HG03432 (cell line): Measurements from ENCODE around the gene ADIPOR1.
A peak's percentile ranks its signal among the peaks of the same experiment; 100 is the strongest.
"Not testable (repeated sequence)": the region's sequence is repeated elsewhere in the genome, so short reads cannot be mapped to it uniquely, and the experiment has no call there.

Experiments
- ATAC-seq: cut with Tn5 transposase; IDR thresholded peaks from one replicate; pipeline ENCODE4 v1.9.1; 2021; ENCODE audit warnings: mild to moderate bottlenecking, moderate library complexity; ENCODE audit not compliant: unreplicated experiment

ADIPOR1 gene

GRCh38 chr1:202957733-202958543 is at the start of gene ADIPOR1:
Gene ADIPOR1 (minus strand): TSS chr1:202958312. CDS start chr1:202951070, 7,242 bp downstream.
- peak; percentile 98 for ATAC-seq

DNA sequence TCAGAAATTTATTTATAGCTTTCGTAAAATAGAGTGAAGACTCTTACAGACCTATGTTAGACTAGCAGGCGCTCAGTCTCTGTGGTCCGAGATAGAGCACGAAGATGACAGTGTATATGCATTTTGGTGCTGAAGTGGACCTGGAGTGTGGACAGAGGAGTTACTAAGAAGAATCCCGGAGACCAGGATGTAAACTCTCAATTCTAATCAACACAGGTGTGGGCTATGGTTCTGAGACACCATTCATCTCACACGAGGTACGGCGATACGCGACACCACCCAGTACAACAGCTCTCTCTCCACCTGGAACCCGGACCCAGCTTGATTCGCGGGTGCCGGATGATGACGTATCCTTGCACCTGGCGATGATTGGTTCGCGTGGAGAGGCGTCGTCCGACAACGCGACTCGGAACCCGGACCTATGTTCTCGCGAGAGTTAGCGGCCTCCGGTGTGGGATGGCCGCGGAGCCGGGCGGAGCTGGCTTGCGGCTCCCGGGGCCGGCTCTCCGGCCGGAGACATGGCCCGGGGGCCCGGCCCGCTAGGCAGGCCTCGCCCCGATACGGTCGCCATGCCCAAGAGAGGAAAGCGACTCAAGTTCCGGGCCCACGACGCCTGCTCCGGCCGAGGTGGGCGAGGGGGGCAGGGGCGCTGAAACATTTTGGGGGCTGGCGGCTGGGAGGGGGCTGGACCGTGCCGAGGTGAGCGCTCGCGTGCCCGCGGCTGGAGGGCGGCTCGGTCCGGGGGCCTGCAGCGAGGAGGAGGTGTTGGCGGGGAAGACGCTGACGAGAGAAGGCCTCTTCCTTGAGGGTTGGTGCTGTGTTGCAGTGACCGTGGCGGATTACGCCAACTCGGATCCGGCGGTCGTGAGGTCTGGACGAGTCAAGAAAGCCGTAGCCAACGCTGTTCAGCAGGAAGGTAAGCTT is 49.1 kb upstream of the ADIPOR1 start, which contains the start of gene TMEM183A:
Gene TMEM183A, plus strand, starts transcription at position 427 of the 924 bp plus-strand sequence. Its CDS starts 92 bp downstream, at position 519.
- peak; percentile 92 for ATAC-seq

- not testable (repeated sequence) for ATAC-seq
These were observed 47.5 kb upstream of the ADIPOR1 start for GRCh38 chr1:203005395-203006142.

- ATAC-seq, result no peak
These were observed 44.8 kb upstream of the ADIPOR1 start for GRCh38 chr1:203002951-203003350.

DNA sequence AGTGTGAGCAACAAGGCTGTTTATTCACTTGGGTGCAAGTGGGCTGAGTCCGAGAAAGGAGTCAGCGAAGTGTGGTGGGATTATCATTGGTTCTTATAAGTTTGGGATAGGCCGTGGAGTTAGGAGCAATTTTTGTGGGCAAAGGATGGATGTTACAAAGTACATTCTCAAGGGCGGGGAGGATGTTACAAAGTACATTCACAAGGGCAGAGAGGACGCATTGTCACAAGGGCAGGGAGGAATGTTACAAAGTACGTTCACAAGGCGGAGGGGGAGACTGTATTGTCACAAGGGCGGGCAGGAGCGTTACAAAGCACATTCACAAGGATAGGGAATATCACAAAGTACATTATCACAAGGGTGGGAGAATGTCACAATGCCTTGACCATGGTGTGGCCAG is 43.9 kb upstream of the ADIPOR1 start:
- ATAC-seq, result no peak

DNA sequence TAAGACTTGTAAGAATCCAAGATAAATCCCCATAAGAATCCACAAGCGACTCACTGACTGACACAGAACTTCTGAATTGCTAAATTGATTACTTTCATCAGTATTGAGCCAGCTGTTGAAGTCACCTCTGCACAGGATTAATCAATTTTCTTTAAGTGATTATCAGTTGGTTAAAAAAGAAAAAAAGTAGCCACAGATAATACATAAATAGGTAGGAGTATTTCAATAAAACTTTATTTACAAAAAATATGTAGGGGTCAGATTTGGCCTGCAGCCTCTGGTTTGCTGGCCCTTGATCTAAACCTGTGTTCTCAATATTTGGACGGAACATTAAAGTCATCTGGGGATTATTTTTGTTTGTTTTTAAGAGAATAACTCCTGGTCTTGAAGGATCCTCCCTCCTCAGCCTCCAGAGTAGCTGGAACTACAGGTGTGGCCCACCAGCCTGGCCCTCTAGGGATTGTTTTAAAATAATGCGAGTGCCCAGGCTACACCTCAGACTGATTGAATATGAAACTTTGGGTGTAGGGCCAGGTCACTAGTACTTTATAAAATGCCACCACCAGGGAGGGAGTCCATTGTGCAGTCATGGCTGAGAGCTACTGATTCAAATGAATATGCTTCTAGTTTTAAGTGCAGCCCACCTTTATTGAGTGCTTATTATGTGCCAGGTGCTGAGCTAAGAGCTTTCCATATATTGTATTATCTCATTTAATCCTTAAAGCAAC is 42.3 kb upstream of the ADIPOR1 start:
- ATAC-seq, result no peak

- no peak for ATAC-seq
These were observed 41.0 kb upstream of the ADIPOR1 start for GRCh38 chr1:202998836-202999750.

DNA sequence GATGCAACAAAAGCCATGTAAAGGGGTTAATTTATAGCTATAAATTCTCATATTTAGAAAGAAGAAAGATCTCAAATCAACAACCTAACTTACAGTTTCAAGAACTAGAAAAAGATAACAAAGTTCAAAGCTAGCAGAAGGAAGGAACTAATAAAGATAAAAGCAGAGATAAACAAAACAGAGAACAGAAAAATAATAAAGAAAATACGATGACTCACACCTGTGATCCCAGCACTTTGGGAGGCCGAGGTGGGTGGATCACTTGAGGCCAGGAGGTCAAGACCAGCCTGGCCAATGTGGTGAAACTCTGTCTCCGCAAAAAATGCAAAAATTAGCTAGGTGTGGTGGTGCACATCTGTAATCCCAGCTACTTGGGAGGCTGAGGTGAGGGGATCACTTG is 36.6 kb upstream of the ADIPOR1 start:
- no peak for ATAC-seq

- no peak for ATAC-seq
These were observed 33.0 kb upstream of the ADIPOR1 start for GRCh38 chr1:202991112-202991511.

DNA sequence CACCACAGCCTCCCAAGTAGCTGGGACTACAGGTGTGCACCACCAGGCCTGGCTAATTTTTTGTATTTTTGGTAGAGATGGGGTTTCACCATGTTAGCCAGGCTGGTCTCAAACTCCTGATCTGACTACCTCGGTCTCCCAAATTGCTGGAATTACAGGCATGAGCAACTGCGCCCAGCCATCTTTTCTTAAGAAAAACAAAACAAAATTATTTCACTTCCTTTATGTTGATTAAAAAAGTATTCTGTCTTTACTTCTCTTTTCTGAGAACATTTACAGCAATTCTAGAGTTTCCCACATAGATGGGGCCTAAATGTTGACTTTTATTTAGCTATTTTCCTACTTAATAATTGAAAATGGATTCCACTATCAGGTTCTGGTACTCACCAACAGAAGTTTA is 31.8 kb upstream of the ADIPOR1 start:
- ATAC-seq, result no peak

DNA sequence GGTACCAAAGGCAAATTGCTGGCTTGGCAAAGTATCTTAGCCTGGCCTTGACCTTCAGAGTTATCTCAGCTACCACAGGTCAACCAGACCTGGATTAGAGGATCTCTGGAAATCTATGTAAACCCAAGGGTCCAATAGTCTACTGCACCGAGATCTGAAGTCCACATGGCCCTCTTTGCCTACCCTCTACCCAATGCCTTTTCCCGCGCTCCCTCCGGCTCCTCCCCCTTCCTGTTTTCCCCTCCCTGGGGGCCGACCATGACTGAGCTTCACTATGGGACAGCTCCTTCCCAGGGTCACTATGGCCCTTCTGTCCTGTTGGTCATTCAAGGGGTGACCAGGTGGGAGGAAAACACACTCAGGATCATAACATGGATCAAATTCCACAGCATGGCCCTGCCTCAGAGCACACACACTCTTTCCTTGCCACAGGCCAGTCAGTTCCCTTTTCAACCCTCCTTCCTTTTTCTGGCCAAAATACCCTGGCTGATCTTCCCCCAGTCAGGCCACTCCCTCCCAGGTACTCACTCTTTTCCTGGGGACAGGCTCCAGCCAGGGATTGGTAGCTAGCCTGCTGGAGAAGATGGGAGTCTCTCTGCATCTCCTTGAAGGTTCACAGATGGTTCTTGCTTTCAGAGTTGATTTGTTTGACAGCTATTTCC is 29.9 kb upstream of the ADIPOR1 start:
- ATAC-seq, result no peak

- no peak for ATAC-seq
These were observed 29.1 kb upstream of the ADIPOR1 start for GRCh38 chr1:202987255-202987654.

GRCh38 chr1:202986120-202986519 is 28.0 kb upstream of the ADIPOR1 start:
- not testable (repeated sequence) for ATAC-seq

DNA sequence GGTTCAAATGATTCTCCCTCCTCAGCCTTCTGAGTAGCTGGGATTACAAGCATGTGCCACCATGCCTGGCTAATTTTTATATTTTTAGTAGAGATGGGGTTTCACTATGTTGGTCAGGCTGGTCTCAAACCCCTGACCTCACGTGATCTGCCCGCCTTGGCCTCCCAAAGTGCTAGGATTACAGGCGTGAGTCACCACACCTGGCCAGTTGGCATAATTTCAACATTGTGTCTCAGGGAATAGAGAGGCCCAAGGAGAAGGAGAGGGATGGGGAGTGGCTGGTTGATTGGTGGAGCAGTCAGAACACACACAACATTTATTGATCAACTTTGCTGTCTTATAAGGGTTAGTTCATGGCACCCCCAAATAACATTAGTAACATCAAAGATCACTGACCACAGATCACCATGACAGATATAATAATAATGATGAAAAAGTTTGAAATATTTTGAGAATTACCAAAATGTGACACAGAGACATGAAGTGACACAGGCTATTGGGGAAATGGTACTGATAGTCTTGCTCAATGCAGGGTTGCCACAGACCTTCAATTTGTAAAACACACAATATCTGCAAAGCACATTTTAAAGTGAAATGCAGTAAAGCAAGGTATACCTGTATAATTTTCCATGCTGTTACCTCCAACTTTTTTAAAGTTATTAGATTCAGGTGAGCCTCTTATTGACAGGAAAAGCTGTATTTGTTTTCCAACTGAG is 24.8 kb upstream of the ADIPOR1 start:
- ATAC-seq, result no peak

GRCh38 chr1:202981939-202982338 is 23.8 kb upstream of the ADIPOR1 start:
- ATAC-seq, result no peak

DNA sequence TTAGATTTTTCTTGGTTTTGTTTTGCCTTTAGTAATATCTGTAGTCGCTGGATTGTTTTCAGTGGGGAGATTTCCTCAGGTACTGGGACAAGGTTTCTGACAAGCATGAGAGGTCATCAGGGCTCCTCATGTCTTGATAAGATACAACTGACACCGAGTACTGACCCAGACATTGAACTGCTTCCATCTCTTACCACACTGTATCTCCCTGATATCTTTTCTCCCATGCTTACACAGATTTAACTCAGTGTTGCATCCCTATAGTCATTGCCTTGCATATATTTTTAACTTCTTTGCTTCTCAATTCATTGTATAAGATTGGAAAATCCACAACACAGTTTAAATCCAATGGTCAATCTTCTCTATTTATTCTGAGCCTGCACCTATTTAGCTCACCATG is 21.3 kb upstream of the ADIPOR1 start:
- ATAC-seq, result no peak

DNA sequence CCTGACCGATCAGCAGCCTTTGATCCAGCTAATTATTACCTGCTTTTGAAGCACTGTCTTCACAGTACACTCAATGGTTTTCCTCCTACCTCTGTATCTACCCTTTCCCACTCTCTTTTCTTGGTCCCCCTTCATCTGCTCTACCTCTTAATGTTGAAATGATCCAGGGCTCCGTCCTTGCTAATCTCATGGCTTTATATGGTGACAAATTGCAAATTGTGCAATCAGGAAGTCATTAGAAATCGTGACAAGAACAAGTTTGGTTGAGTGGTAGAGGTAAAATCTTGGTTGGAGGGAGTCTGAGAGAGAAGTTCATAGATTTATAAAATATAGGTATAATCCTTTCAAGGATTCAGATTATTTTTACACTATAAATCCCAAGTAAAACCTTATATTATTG is 18.5 kb upstream of the ADIPOR1 start:
- no peak for ATAC-seq

GRCh38 chr1:202974856-202975255 is 16.7 kb upstream of the ADIPOR1 start:
- no peak for ATAC-seq
